ENCODE measurements around the gene PTPRT.

- TF ChIP-seq CTCF (conservative IDR thresholded peaks at IDR 0.05 in 1 of 2, IDR thresholded peaks at IDR 0.05 in 1 of 2; ENCODE audit: low read depth in 1 of 2, low read length in 2 of 2) (no peak), EZH2 (IDR thresholded peaks at IDR 0.05; ENCODE audit: low read length, missing control alignments) (no peak)
Measured at GRCh38 chr20:43209831-43210230, 20.1 kb upstream of the PTPRT start.
